Measurements from ENCODE around the gene GPAT2.

DNA sequence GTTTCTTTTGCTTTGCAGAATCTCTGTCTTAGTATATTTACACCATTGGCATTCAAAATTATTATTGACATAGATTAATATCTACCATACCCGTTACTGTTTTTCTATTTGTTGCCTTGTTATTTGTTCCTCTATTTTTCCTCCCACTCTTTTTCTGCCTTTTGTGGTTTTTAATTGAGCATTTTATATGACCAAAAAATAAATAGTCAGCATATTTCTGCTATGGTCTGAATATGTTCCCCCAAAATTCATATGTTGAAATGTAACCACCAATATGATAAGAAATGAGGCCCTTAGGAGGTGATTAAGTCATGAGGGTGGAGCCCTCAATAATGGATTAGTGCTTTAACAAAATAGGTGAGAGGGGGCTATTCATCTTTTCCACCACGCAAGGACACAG, 46.3 kb upstream of the GPAT2 start:
- TF ChIP-seq, protein P1, sequence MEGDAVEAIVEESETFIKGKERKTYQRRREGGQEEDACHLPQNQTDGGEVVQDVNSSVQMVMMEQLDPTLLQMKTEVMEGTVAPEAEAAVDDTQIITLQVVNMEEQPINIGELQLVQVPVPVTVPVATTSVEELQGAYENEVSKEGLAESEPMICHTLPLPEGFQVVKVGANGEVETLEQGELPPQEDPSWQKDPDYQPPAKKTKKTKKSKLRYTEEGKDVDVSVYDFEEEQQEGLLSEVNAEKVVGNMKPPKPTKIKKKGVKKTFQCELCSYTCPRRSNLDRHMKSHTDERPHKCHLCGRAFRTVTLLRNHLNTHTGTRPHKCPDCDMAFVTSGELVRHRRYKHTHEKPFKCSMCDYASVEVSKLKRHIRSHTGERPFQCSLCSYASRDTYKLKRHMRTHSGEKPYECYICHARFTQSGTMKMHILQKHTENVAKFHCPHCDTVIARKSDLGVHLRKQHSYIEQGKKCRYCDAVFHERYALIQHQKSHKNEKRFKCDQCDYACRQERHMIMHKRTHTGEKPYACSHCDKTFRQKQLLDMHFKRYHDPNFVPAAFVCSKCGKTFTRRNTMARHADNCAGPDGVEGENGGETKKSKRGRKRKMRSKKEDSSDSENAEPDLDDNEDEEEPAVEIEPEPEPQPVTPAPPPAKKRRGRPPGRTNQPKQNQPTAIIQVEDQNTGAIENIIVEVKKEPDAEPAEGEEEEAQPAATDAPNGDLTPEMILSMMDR (IDR thresholded peaks at IDR 0.05; ENCODE audit: low read depth, low read length): no peak
- TF ChIP-seq, protein P2, sequence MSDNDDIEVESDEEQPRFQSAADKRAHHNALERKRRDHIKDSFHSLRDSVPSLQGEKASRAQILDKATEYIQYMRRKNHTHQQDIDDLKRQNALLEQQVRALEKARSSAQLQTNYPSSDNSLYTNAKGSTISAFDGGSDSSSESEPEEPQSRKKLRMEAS (IDR thresholded peaks at IDR 0.05; ENCODE audit: low read depth, low read length): no peak

All from NB4 (cell line).